NCI-H146 treated with DMSO at 0.1 percent for 48 hours (cell line): ENCODE results near the gene BIRC5.
"Not testable (repeated sequence)": the region's sequence is repeated elsewhere in the genome, so short reads cannot be mapped to it uniquely, and the experiment has no call there.

Experiments used
- DNase-seq: peaks from one replicate; lab custom pipeline; 2025; ENCODE audit not compliant: unreplicated experiment; lab: John Stamatoyannopoulos, UW

BIRC5 gene

DNA sequence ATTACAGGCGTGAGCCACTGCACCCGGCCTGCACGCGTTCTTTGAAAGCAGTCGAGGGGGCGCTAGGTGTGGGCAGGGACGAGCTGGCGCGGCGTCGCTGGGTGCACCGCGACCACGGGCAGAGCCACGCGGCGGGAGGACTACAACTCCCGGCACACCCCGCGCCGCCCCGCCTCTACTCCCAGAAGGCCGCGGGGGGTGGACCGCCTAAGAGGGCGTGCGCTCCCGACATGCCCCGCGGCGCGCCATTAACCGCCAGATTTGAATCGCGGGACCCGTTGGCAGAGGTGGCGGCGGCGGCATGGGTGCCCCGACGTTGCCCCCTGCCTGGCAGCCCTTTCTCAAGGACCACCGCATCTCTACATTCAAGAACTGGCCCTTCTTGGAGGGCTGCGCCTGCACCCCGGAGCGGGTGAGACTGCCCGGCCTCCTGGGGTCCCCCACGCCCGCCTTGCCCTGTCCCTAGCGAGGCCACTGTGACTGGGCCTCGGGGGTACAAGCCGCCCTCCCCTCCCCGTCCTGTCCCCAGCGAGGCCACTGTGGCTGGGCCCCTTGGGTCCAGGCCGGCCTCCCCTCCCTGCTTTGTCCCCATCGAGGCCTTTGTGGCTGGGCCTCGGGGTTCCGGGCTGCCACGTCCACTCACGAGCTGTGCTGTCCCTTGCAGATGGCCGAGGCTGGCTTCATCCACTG, at the start of gene BIRC5:
Gene BIRC5 (plus strand): TSS at position 238 of the 690 bp plus-strand sequence. CDS start 64 bp downstream, at position 302.
- DNase-seq: peak; percentile 63

GRCh38 chr17:78164748-78165607, 49.1 kb upstream of the BIRC5 start:
- DNase-seq: no peak

GRCh38 chr17:78166416-78166815, 47.6 kb upstream of the BIRC5 start:
- peak; percentile 42 for DNase-seq

DNA sequence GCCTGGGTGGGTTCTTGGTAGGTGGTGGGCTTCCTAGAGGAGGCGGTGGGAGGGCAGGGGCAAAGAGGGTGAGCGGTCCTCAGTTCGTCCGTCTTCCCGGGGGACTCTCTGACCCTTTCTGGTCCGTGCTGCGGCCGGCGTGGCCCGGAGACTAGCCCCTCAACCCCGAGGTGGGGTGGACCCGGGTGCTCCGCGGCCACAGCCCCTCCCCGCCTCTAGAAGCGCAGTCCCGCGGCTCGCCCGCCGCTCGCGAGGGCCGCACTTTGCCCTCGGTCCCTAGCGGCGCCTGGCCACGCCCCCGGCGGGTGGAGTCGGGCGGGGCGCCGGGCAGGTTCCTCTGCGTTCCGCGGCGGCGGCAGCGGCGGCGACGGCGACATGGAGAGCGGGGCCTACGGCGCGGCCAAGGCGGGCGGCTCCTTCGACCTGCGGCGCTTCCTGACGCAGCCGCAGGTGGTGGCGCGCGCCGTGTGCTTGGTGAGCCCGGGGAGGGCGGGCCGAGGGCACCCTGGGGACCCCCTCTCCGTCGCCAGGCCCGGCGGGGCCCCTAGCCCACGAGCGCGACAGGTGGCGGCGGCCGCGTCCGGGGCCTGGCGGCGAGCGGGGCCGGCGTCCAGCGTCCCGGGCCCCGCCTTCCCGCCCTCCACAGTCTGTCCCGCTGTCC, 45.7 kb upstream of the BIRC5 start, which contains the start of gene SYNGR2:
Gene SYNGR2 (plus strand): TSS at position 340 of the 661 bp plus-strand sequence. CDS start 36 bp downstream, at position 376.
- DNase-seq: peak; percentile 63

DNA sequence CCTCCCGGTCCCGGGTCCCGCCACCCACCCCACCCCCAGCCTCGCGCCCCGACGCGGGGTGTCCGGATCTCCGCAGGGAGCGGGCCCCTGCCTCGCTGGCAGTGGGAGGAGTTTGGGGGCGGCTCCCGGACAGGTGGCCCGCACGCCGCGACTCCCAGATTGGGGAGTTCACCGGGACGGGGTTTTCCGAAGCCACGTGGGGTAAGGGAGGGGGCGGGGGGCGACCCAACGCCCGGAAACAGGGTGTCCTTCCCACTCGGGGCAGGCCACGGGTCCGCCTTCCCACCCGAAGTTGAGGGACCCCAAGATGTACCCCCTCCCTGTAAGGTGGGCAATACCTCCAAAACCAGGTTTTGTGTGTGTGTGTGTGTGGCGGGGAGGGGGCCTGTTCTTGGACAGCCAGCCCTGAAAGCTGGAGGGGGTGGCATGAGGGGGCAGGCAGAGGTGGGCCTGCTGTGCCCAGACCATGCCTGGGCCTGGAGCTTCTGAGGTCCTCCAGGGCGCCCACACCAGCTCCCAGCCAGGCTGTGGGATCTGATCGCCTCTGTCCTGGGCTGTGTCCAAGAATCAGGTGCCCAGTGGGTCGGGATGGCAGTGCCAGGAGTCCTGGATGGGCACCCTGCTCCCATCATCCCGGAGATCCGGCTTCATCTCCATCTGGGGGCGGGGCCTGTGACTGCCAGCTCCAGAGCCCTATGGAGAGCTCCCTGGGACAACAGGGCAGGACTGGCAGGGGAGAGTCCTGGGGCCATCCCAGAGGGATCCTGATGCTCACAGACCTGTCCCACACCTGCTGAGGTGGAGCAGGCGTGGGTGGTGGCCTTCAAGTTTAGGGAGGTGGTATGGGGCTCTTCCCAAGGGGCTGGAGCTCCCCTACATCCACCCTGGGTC, 44.9 kb upstream of the BIRC5 start:
- DNase-seq: peak; percentile 14

GRCh38 chr17:78170692-78171590, 43.1 kb upstream of the BIRC5 start:
- DNase-seq: no peak

DNA sequence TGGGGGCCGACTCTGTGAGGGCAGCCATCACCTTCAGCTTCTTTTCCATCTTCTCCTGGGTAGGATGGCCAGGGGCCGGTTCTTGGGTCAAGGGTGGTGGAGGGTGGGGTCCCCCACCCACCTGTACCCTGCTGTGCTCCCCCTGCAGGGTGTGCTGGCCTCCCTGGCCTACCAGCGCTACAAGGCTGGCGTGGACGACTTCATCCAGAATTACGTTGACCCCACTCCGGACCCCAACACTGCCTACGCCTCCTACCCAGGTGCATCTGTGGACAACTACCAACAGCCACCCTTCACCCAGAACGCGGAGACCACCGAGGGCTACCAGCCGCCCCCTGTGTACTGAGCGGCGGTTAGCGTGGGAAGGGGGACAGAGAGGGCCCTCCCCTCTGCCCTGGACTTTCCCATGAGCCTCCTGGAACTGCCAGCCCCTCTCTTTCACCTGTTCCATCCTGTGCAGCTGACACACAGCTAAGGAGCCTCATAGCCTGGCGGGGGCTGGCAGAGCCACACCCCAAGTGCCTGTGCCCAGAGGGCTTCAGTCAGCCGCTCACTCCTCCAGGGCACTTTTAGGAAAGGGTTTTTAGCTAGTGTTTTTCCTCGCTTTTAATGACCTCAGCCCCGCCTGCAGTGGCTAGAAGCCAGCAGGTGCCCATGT, 42.3 kb upstream of the BIRC5 start:
- not testable (repeated sequence) for DNase-seq

DNA sequence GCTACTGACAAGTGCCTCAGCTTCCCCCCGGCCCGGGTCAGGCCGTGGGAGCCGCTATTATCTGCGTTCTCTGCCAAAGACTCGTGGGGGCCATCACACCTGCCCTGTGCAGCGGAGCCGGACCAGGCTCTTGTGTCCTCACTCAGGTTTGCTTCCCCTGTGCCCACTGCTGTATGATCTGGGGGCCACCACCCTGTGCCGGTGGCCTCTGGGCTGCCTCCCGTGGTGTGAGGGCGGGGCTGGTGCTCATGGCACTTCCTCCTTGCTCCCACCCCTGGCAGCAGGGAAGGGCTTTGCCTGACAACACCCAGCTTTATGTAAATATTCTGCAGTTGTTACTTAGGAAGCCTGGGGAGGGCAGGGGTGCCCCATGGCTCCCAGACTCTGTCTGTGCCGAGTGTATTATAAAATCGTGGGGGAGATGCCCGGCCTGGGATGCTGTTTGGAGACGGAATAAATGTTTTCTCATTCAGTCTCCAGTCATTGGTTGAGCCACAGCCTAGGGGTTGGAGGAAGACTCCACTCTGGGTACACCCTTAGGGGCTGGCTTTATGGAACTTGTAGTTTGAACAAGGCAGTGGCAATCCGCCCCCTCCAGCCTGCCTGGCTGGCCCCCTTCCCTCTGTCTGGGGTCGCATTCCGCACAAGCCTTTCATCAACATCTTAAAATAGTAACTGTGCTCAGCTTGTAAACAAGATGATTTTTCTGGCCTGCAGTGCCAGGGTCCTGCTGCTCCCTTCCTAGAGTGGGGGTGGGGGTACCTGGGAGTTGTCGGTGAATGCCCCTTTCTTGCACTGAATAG, 41.6 kb upstream of the BIRC5 start:
- DNase-seq: no peak

GRCh38 chr17:78173097-78173715, 40.8 kb upstream of the BIRC5 start:
- DNase-seq: no peak

DNA sequence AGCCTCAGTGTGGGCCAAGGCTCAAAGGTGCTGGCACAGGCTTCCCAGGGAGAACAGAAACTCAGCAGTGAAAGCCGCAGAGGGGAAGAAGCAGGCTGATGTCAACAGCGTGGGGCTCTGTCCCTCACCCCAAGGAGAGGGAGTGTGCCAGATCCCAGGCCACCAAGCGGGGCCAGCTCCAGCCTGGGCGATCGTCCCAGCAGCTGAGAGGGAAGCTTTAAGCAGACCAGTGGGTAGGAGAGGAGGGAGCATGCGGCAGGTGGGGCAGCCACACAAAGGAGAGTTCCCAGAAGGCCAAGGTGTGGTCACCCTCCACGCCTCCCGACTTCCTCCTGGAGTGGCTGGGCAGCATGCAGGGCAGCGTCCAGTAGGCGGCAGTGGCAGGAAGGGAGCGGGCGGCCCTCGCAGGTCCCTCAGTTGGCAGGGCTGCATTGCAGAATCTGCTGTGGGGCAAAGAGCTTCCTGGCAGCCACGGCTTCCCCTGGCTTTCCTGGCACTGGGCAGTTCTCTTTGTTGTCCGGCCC, 39.6 kb upstream of the BIRC5 start:
- DNase-seq: no peak

- no peak for DNase-seq
Observed at GRCh38 chr17:78174870-78175642, 39.0 kb upstream of the BIRC5 start.

DNA sequence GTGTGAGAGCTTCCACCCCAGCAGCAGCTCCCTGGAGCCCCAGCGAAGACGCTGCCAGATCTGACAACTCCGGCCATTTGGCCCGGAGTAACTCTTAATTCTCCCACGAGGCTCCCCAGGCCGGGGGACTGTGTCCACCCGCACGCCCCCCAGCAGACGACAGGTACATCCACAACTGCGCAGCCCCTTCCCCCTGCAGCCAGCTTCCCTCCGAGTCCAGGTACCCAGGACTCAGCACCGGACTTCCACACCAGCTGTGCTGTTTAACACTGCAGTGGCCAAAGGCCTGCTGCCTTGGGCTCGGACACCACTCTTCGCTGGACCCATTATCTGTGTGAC, 38.4 kb upstream of the BIRC5 start:
- DNase-seq: no peak

DNA sequence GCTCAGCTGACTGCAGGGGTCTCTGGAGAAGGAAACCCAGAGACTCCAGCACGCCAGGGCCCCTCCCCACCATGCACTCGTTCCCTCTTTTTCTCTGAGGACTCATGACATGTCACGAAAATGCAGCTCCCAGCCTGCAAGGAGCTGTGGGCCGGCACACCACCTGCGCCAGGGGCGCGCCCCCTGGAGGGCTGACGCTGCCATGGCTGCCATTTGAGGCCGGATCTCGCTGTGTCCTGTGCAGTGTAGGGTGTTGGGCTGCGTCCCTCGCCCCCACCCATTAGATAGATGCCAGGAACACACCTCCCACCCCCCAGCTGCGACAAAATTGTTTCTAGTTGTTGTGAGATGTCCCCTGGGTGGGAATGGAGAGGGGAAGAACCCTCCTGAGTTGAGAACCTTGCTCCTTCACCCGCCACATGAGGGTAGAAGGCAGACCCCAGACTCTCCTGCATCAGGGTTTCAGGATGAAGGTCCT, 37.5 kb upstream of the BIRC5 start:
- DNase-seq: no peak

GRCh38 chr17:78179372-78179771, 34.7 kb upstream of the BIRC5 start:
- DNase-seq: no peak

- DNase-seq: no peak
Observed at GRCh38 chr17:78180083-78180482, 34.0 kb upstream of the BIRC5 start.

GRCh38 chr17:78180508-78180907, 33.5 kb upstream of the BIRC5 start:
- DNase-seq: no peak

- no peak for DNase-seq
Observed at GRCh38 chr17:78182504-78182903, 31.5 kb upstream of the BIRC5 start.
